Activated CD4-positive, CD25-positive, alpha-beta regulatory T cell treated with anti-CD3 and anti-CD28 coated beads, Interleukin-2, amount 50 U/mL, for 16 hours (primary cell): Measurements from ENCODE around the gene TMEM72.

Experiments used
- DNase-seq: peaks from one replicate; pipeline ENCODE4 v3.0.0-alpha.2; 2020; ENCODE audit warnings: low read depth, low spot score

The TMEM72 gene

DNA sequence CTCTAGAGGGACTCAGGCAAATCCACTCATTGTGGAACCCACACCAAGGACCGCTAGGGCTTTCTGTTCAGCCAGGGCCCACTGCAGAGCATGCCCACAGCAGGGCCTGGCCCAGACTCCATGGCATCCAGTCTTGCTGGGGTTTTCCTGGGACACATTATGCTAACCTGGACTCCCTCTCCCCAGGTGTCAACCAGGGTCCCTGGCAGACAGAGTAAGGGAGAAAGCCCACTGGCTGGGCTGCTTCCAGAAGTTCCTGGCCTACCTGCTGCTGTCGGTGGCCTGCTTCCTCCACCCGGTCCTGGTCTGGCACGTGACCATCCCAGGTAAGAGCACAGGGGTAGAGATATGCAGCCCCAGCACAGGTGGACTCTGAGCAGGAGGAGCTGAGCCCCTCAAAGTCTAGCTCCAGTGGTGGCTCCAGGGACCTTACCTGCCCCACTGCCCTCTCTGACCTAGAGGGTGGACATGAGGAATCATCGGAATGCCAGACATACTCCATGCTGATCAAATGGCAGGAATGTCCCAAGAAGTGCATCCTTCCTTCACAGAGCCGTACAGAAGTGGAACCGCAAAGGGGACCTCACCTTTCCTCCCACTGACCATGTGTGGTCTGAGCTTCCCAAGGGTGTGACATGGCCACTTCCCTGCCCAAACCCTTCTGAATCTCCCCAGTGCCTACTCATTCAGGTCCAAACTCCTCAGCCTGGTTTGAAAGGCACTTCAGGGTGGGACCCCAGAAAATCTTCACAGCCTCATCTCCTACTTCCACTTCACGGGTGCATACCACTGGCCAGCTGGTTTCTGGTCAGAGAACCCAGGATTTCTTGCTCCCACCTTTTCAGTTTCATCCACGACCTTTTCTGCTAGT is 22.5 kb downstream of the TMEM72 start:
- DNase-seq, result no peak

DNA sequence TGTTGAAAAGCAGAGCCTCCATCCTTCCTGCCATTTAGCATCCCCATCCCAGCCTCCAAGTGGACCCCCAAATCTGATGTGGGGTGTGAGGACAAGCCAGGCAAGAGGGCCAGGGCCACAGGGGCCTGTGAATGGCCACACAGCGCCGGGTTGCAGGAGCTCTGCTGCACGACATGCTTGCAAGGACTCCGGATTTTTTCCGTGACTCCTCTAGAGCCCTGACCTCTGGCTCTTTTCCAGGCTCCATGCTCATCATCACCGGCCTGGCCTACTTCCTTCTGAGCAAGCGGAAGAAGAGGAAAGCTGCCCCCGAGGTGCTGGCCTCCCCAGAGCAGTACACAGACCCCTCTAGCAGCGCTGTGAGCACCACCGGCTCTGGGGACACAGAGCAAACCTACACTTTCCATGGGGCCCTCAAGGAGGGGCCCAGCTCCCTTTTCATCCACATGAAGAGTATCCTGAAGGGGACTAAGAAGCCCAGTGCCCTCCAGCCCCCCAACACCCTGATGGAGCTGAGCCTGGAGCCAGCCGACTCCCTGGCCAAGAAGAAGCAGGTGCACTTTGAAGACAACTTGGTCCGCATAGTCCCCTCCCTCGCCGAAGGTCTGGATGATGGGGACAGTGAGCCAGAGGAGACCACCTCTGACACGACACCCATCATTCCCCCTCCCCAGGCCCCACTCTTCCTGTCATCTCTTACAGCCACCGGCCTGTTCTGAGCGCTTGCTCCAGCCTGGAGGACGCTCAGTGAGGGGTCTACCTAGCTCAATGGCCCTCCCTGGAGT is 23.5 kb downstream of the TMEM72 start:
- DNase-seq, result no peak

DNA sequence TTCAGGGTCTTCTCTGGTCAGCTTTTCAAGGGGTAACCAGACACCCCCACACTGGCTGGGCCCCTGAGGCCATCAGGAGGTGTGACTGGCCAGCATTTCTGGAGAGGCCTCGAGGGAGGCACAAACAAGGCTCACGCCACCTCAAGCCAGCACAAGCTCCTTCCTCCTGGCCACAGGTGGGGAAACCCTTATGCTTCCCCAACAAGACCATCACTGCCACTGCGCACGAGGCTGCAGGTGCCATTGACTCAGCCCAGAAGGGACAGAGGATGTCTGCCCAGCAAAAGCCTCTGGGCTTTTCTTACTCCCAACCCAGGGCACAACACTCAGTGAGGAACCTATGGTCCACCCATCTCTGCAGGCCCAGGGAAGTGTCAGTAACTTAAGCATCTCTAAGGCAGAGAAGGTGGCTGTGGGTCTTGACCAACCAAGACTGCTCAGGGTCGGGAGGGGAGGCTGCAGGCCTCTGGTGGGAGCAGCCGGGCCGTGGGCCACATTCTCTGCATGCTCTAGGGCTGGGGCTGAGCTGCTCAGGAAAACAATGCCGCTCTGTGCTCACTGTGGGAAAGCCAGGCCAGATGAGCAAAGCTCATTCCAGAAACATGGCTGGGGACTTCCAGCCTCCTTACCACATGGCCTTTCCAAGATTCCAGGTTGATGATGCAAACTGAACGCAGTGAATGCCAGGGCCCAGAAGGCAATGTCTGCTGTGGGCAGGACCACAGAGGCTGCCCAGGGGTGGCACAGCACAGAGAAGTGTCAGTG is 24.2 kb downstream of the TMEM72 start:
- no peak for DNase-seq

DNA sequence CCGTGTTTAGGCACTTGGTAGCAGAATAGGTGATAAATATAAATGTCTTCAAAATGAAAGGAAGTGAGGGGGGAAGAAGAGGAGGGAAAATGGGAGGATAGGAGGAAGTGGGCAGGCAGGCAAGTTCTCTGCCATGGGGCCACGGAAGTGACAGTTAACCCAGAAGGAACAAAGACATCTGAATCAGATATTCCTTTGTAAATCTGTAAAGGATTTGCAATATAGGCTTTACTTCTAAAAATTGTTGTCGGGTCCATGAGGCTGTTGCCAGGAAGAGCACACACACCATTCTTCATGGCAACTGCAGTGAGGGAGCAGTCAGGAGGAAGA is 24.8 kb downstream of the TMEM72 start:
- DNase-seq, result no peak

DNA sequence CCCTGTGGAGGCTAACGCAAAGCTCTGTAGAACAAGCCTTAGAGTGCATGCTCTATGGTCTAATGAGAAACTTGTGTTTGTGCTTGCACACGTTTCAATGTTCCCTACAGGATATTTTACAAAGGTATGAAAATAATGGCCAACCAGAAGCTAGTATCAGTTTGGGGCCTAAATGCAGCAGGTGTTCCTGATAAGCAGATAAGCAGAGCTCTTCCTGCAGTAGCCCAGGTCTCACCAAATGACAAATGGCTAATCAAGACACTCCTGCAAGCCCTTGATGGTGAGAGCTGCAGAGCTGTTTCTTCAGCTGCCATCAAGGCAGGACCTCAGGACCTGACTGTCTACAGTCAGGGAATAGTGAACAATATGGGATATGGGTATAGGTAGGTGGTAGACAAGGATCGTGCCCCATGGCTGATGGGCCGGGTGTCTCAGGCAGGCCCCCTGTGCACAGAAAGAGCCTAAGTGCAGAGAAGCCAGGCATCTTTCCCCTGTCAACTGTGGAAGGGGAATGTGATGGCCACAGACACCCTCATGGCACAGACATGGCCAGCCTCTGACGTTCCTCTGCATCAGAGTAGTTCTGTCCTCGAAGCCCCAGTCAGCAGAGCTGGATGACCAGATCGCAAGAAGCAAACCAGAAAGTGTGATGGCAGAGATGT is 25.3 kb downstream of the TMEM72 start:
- no peak for DNase-seq

DNA sequence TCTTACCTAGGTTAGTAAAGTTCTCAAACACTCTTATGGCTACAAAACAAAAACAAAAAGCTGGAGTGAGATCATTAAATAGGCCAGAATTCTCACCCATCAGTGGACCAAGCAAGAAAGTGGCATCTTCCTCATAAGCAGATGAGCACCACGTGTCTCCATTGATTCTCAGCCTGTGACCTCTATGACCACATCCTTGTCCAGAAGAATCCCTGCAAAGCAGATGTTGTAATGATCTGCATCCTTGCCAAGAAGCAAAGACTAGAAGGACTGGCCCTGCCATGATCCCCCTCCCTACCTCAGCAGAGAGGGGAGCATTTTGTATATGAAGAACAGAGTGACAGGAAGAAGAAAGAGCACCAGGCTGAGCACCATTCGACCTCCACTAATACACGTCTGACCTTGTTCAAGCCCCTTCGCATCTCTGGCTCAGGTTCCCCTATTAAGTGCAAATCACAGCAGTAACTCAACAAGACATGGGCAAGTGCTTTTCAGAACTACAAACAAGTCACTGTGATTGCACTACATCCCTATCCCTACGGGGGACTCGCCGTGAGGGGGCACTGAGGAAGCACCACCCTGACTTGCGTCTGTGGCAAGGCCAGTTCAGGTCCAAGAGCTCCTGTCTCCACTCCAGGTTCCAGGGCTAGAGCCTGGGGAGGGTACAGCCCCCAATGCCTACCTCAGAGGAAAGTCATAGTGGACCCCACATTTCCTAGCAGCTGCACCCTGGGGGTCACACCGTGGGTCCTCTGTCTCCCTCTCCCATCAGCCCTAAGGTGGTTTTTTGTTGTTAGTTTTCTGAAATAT is 26.3 kb downstream of the TMEM72 start:
- DNase-seq, result no peak

DNA sequence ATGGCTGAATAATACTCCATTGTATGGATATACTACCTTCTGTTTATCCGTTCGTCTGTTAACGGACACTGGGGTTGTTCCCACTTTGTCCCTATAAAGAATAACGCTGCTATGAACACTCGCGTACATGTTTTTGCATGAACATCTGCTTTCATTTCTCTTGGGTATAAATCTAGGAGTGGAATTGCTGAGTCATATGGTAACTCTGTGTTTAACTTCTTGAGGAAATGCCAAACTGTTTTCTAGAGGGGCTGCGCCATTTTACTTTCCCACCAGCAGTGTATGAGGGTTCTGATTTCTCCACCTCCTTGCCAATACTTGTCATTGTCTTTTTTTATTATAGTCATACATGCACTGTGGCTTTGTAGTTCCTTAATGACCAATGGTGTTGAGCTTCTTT is 27.8 kb downstream of the TMEM72 start:
- no peak for DNase-seq

DNA sequence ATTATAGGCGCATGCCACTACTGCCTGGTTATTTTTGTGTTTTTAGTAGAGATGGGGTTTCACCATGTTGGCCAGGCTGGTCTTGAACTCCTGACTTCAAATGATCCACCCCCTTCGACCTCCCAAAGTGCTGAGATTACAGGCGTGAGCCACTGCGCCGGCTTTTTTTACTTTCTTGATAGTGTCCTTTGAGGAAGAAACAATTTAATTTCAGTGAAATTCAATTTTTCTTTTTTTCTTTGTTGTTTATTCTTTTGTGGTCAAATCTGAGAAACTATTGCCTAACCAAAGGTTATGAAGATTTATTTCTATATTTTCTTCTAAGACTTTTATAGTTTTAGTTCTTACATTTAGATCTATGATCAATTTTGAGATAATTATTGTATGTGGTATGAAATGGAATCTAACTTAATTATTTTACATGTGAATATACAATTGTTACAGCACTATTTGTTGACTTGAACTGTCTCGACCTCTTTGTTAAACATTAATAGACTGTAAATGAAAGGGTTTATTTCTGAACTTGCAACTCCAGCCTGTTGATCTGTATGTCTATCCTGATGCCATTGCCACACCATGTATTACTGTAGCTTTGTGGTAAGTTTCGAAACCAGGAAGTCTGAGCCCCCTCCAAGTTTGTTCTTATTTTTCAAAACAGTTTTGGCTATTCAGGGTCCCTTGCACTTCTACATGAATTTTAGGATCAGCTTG is 28.7 kb downstream of the TMEM72 start:
- no peak for DNase-seq

DNA sequence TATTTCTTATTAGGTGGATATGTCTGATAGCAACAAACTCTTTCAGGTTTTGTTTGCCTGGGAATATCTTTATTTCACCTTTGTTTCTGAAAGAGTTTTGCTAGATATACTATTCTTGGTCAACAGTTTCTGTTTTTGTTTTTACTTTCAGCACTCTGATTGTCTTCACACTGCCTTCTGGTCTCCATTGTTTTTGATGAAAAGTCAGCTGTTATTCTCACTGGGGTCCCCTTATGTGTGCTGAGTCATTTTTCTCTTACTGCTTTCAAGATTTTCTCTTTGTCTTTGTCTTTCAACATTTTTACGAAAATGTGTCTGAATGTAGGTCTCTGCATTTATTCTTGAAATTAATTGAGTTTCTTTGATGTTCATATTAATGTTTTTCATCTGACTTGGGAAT is 33.2 kb downstream of the TMEM72 start:
- DNase-seq, result no peak

DNA sequence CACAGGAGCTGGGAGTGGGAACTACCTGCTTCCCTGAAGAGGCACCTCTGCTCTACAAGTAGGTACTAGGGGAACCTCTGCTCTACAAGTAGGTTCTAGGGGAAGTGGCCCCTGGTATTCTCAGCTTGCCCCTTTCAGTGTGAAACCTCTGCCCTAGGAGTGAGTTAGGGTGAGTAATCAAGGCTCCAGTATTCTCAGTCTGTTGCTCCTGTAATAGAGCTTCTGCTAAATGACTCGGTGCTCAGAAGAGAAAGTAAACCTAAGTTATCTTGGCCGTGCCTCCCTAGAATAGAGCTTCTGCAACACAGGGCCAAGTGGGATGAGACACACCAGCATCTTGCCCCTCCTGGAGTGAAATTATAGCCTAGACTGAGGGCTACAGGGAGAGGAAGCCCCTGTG is 35.1 kb downstream of the TMEM72 start:
- no peak for DNase-seq

DNA sequence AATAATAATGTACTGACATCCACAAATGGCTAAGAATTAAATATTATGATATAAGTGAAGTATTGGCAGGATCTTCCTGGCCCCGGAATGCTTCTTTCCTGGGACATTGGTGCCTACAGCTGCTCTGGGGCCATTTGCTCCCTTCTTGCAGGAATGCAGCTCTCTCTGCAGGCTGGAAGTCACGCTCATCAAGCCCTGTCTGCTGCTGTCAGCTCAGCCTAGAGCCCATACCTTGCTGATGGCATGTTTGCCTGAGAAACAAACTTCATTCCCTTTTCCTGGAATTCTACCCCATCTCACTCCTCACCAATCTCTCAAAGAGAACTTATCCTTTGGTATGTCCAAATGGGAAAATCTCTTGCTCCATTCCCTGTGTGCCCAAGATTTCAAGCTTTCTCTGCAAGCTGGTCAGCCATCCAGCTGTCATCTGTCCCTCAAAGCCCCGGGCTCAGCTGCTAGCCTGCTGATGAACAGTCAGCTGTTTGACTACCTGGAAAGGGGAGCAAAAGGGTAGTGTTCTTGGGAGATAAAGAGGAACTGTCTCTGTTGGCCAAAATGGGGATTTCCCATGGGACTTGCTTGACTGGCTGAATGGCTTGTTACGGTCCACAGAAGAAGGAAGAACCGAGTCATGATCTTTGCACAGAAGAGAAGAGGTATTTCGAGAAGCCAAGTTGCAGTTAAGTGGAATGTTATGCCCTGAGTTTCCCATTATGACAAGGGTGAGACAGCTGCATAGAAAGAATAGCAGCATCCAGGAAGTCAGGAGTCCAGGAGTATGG is 36.4 kb downstream of the TMEM72 start:
- no peak for DNase-seq

DNA sequence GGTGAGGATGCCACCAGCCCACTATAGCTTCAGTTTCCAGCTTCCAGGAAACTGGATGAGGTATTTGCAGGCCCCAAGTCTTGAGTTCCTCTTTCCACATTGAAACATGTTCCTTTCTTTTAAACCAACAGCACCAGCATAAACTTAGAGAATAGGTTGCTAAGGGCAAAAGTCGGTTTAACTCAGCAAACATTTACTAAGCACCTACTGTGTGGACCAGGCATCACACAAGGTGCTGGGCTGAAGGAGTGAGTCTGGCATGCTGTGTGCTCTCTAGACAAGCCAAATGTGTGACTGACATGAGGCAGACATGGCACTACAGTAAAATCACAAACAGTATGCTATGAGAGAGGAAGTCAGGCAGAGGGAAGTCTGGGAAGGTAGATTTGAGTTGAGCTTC is 37.5 kb downstream of the TMEM72 start:
- DNase-seq, result no peak

DNA sequence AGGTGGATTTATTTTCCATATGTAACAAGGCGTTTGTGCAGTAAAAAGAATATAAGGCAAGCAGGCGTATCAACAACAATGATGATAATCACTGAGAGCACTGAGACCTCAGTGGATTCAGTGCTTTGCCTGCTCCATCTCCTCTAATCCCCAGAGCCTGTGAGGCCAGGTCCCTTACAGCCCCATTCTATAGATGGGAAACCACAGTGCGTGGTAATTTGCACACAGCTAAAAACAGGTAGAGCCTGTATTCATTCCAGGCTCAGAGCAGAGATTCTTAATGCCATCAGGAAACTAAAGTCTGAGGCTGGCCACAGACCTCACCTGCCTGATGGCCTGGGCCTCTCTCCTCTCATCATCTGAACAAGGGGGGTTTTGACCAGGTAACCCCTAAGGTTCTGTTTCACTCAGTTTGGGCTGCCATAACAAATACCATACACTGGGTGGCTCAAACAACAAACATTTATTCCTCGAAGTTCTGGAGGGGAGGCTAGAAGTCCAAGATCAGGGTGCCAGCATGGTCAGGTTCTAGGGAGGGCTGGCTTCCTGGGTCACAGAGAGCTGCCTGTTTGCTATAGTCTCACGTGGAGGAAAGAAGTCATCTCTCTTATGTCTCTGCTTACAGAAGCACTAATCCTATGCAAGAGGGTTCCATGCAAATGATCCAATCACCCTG is 38.1 kb downstream of the TMEM72 start:
- DNase-seq, result no peak

DNA sequence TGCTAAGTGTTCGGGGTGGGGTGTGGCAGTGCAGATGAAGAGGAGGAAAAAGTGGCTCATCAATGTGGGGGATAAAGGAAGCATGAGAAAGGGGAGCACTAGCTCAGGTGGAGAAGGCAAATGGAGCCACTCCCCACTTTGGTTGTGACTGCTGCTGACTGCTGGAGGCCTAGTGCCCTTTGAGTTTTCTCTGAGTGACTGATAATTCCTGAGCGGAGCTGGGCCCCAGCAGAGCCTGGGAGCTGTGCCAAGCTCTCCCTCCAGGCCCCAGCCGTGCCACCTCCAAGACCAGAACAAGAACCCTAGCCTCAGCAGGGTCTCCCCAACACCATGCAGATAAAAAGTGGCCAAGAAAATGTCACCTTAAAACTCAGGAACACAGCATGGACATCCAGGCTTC is 38.8 kb downstream of the TMEM72 start:
- no peak for DNase-seq

DNA sequence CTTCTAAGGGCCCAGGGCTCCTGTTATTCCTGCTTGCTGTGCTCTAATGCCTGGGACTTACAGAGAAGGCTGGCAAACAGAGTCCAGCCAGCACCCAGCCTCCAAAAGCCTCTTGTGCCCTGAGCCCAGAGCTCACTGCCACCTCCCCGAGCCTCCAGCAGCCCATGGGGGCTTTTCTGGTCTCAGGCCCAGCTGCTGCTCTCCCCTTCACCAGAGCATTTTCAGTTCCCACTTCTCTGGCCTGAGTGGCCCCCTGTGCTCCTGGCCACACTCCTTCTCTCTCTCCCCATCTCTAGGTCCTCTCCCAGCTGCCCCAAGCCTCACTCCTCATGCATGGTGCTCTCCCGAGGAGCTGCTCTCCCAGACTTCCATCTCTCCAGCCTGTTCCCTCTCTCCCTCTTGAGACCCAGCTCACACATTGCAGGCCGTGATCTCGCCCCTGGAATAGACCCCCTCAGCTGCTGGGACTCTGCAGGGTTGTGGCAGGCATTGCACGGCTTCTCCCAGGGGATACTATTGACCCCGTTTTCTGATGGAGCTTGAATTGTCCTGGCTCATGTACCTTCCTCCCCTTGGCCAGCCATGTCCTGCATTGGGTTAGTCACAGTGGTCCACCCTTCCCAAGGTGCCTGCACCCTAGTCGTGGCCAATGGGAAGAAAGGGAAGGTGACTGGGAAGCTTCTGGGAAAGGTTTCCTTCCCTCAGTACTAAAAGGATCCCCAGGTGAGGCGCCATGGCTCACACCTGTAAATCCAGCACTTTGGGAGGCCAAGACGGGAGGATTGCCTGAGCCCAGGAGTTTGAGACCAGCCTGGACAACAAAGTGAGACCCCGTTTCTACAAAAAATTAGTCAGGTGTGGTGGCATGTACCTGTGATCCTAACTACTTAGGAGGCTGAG is 39.4 kb downstream of the TMEM72 start:
- no peak for DNase-seq

DNA sequence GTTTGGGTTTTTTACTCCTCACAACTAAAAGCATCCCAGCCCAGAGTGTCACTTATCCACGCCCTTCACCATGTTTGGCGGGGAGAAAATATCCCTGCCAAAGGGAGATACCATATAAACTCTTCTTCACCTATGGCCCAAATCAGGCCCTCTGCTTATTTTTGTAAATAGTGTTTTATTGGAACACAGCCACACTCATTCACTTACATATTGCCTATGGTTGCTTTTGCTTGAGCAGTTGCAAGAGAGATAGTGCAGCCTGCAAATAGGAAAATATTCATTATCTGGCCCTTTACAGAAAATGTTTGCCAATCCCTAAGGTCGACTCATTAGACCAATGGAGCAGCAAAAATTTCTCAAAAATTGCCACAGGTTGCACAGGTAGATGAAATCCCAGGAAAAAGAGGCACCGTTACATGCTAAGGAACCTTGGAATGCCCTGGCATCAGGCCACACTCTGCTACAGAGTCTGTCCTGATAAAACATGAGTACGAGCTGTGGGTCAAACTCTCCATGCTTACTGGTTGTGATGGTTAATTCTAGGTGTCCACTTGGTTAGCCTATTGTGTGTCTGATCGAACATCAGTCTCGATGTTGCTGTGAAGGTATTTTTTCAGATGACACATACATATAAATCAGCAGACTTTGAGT is 40.6 kb downstream of the TMEM72 start:
- no peak for DNase-seq

DNA sequence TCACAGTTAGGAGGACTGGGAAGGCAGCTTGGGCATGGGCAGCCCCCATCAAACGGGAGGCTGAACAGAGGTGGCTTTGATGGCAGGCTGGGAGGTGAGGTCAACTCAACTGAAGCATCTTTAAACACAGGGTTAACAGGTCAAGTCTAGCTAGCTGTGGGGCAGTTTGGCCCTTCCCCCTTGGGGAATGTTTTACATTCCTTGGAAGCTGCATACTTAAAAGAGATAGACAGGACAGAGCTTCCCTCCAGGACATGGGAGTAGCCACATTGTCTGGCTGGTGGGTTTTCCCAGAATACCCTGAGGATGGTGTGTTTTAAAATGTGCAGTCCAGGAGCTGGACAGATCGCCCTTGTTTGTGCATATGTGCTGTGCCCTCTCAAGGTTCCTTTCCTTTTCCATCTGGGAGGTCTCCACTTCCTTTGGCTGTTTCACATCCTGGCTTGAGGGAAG is 41.7 kb downstream of the TMEM72 start:
- no peak for DNase-seq
